ENCODE data around the gene EPHA1. TPM values are rescaled to one million over a fixed set of nuclear protein-coding genes. Genes with fewer than 3 reads are reported as not detected.

Gene EPHA1
- total RNA-seq, 2 donors from 2014 or later, result 0.24 TPM; not detected in 1

DNA sequence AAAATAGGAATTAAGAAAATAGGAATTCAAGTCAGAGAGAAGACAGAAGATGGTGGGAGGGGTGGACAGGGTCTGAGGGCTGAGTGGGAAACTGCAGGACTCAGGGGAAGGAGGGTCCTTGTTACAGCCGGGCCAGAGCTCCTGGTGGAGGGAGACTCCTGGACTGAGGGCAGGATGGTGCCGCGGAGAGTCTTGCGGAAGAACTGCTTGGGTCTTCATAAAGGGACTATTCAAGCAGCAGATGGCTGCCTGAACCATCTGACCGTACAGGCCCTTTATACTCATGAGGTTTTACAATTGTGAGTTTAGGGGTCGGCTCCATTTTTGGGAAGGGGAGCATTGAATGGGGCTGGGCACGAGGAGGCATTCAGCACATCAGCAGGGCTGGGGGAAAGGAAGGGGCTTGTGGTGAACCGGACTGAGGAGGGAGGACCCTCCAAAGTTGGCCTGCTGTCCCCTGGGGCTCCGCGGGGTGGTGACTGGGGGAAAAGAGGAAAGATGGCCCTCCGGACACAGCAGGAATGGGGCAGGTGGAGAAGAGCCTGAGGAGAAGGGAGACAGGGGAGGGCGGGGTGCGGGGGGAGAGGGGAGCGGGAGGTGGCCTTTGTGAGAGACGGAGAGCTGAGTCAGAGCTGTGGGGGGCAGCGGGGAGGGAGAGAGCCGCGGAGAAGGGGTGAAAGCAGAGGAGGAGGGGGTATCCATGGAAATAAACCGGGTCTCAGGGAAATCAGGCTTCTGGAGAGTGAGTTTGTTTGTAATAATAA is 47.7 kb downstream of the EPHA1 start:
- DNase-seq (ENCODE audit: low spot score), result no peak
- intact Hi-C loops (cut with DNase I), result no loop called here

DNA sequence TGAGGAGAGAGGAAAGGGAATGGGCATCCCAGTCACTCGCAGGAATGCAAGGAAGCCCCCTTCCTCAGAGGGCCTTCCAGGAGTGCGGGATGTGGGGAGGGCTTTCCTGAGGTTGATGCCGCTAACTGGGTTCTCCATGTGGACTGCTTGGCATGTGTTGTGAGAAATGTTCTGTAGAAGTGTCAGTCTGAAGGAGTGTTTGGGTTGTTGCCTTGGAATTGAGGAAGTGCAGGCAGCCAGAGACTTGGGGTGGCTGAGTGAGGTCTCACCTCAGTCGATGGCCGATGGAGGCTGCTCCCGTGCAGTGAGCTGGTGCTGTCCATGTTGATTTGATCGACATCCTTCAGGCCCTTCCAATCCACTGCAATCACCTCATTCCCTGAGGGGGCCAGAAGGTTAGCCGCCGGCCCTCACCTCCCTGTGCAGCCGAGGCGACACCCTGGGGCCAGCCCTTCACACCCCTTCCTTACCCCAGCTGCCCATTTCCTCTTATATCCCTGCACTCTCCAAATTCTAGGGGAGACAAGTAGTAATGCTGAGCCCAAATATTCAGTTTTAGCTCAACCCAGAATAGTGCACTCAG is 48.8 kb downstream of the EPHA1 start:
- DNase-seq (ENCODE audit: low spot score), result no peak
- intact Hi-C loops (cut with DNase I), result no loop called here

- intact Hi-C loops (cut with DNase I), result no loop called here
- DNase-seq (ENCODE audit: low spot score), result no peak
These were observed 50.0 kb downstream of the EPHA1 start for GRCh38 chr7:143358626-143359025.

DNA sequence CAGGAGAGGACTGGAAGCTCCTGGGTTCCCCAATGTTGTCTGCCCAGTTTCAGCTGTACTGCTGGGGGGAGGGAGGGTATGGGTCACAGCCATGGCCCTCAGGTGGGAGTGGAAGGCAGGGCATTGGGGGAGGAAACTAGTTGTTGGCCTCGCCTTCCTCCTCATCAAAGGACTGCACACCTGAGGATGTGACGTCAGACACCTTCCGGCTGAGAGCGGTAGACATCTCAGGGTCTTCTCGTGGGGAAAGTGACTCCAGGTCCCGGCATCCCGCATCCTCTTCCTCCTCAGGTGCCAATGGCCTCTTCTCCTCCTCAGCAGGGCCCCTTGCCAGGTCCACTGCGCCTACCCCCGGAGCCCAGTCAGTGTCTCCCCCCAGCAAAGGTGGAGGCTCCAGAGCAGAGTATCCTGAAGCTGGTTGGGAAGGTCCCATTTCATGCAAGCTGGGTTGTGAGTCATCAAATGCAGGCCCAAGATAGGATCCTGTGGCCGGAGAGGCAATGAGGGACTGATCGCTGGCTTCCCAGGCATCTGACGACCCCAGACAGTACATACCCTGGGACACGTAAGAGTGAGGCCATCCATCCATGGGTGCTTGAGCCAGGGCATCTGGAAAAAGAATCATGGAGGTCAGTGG is 52.1 kb downstream of the EPHA1 start:
- DNase-seq (ENCODE audit: low spot score), result no peak
- intact Hi-C loops (cut with DNase I), result no loop called here

- DNase-seq (ENCODE audit: low spot score), result no peak
- intact Hi-C loops (cut with DNase I), result no loop called here
These were observed 52.9 kb downstream of the EPHA1 start for GRCh38 chr7:143355450-143356385.

GRCh38 chr7:143354965-143355364 is 53.7 kb downstream of the EPHA1 start:
- intact Hi-C loops (cut with DNase I), result no loop called here
- DNase-seq (ENCODE audit: low spot score), result no peak

DNA sequence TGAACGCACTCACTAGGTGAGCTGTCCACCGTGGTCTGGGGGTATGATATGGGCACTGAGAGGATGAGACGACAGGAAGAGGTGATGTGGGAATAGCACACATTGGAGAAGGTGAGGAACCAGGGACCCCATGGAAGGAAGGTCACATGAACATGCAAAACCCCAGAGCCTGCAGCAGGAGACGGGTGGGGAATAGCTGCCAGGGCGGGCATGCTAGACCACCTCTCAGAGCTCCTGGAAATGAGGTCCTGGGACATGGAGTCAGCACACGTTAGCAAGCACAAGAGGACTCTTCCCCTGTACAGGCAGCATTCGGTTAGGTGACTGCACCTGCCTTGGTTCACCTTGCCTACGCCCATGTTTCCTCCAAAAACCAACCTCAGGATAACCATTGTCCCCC is 54.3 kb downstream of the EPHA1 start:
- intact Hi-C loops (cut with DNase I), result no loop called here
- DNase-seq (ENCODE audit: low spot score), result no peak

- intact Hi-C loops (cut with DNase I), result no loop called here
These were observed 56.1 kb downstream of the EPHA1 start for GRCh38 chr7:143352531-143353002.

DNA sequence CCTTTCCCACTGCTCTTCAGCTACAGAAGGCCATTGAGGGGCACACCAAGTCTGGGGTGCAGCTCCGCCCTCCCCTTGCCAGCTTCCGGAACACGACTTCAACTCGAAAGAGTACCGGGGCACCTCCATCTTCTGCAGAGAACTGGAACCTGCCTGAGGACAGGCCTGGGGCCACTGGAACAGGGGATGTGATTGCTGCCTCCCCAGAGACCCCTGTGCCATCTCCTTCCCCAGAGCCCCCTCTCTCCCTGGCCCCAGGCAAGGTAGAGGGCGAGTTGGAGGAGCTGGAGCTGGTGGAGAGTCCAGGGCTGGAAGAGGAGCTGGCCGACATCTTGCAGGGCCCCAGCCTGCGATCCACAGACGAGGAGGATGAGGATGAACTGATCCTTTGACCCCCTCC is 57.1 kb downstream of the EPHA1 start:
- intact Hi-C loops (cut with DNase I), result no loop called here
- DNase-seq (ENCODE audit: low spot score), result no peak

More at GRCh38 chr7:143352531-143353002, 56.1 kb downstream of the EPHA1 start:
- no peak for DNase-seq (ENCODE audit: low spot score)

GRCh38 chr7:143351060-143351459 is 57.6 kb downstream of the EPHA1 start:
- intact Hi-C loops (cut with DNase I), result no loop called here

GRCh38 chr7:143347950-143348349 is 60.7 kb downstream of the EPHA1 start:
- intact Hi-C loops (cut with DNase I), result no loop called here
- DNase-seq (ENCODE audit: low spot score), result no peak

More at GRCh38 chr7:143351060-143351459, 57.6 kb downstream of the EPHA1 start:
- no peak for DNase-seq (ENCODE audit: low spot score)

- no peak for DNase-seq (ENCODE audit: low spot score)
- intact Hi-C loops (cut with DNase I), result no loop called here
These were observed 62.6 kb downstream of the EPHA1 start for GRCh38 chr7:143346018-143346417.

DNA sequence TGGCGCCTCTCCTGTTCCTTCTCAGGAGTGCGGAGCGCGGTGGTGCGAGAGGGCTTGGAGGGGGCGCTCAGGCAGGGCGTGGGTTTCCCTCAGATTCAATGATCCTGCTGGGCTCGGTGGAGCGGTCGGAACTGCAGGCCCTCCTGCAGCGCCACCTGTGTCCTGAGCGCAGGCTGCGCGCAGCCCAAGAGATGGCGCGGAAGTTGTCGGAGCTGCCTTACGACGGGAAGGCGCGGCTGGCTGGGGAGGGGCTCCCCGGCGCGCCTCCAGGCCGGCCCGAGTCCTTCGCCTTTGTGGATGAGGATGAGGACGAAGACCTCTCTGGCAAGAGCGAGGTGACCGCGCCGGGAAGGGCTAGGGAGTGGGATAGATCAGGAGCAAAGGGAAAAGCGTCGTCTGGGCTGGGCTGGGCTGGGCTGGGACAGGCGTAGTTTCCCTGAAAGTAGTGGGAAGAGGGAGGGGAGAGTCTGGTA is 63.2 kb downstream of the EPHA1 start:
- no peak for DNase-seq (ENCODE audit: low spot score)
- intact Hi-C loops (cut with DNase I), result no loop called here

- intact Hi-C loops (cut with DNase I), result no loop called here
- no peak for DNase-seq (ENCODE audit: low spot score)
These were observed 65.1 kb downstream of the EPHA1 start for GRCh38 chr7:143343596-143343995.

DNA sequence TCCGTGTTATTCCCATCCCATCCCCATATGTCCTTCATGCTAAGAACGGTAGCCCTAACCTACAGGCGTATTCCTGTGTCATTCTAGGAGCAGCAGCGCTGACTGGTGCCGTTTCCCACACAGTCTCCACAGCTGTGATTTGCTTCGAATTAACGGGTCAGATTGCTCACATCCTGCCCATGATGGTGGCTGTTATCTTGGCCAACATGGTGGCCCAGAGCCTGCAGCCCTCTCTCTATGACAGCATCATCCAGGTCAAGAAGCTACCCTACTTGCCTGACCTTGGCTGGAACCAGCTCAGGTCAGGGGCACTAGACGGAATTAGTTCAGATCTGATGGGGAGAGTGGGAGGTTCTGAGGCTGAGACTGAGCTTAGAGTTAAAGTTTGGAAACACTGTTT is 66.8 kb downstream of the EPHA1 start:
- intact Hi-C loops (cut with DNase I), result no loop called here
- no peak for DNase-seq (ENCODE audit: low spot score)

Measured in posterior vena cava (tissue), 2 donors.